C4-2B (cell line): ENCODE results near the gene ARF1.

ENCODE experiments used
- H3K27ac ChIP-seq: fragments of 450-650 bp; 2 replicates; pipeline ENCODE4 v1.5.1; 2017
- ZFX ChIP-seq: fragments of 450-650 bp; IDR thresholded peaks from 2 replicates; pipeline ENCODE4 v1.6.1; 2017
- TF ChIP-seq, protein P1 (sequence below): fragments of 450-650 bp; conservative IDR thresholded peaks from 2 replicates; pipeline ENCODE4 v1.5.1; 2017; ENCODE audit warnings: mild to moderate bottlenecking

The ARF1 gene

GRCh38 chr1:228081144-228081543 lies 1.4 kb upstream of the ARF1 start:
- H3K27ac ChIP-seq = peak overlapping the region; percentile 99
- no peak for TF ChIP-seq ZFX
- TF ChIP-seq, protein P1, sequence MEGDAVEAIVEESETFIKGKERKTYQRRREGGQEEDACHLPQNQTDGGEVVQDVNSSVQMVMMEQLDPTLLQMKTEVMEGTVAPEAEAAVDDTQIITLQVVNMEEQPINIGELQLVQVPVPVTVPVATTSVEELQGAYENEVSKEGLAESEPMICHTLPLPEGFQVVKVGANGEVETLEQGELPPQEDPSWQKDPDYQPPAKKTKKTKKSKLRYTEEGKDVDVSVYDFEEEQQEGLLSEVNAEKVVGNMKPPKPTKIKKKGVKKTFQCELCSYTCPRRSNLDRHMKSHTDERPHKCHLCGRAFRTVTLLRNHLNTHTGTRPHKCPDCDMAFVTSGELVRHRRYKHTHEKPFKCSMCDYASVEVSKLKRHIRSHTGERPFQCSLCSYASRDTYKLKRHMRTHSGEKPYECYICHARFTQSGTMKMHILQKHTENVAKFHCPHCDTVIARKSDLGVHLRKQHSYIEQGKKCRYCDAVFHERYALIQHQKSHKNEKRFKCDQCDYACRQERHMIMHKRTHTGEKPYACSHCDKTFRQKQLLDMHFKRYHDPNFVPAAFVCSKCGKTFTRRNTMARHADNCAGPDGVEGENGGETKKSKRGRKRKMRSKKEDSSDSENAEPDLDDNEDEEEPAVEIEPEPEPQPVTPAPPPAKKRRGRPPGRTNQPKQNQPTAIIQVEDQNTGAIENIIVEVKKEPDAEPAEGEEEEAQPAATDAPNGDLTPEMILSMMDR = no peak

DNA sequence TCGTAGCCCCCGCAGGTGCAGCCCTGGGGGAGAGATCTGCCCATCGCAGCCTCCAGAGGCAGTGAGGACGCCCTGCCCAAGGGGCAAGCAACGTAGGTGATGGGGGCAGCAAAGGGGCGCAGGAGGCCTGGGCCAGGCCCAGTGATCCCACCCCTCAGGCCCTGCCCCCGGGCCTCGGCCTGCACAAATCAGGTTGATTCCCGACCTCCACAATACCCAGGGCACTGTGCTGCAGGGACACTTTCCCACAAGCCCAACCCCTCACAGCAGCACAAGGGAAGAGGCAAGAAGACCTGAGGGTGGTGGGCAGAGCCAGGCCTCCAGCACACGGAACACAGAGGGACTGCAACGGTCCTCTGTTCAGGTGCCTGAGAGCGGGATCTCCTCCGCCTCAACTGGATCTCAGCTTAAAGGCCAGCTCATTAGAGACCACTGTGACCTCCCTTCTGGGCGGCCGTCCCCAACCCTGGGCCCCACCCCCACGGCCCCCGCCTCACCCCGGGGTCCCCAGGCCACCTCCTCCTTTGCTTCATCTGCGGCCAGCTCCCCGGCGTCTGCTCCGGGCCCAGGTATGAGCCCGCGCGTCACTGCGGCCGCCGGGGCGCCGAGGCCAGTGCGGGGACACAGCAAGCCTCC lies 812 bp upstream of the ARF1 start:
- H3K27ac ChIP-seq = peak overlapping the region; percentile 99
- TF ChIP-seq ZFX = peak; percentile 45; the same call in 1 of the 2 replicates
- TF ChIP-seq, protein P1 = no peak

DNA sequence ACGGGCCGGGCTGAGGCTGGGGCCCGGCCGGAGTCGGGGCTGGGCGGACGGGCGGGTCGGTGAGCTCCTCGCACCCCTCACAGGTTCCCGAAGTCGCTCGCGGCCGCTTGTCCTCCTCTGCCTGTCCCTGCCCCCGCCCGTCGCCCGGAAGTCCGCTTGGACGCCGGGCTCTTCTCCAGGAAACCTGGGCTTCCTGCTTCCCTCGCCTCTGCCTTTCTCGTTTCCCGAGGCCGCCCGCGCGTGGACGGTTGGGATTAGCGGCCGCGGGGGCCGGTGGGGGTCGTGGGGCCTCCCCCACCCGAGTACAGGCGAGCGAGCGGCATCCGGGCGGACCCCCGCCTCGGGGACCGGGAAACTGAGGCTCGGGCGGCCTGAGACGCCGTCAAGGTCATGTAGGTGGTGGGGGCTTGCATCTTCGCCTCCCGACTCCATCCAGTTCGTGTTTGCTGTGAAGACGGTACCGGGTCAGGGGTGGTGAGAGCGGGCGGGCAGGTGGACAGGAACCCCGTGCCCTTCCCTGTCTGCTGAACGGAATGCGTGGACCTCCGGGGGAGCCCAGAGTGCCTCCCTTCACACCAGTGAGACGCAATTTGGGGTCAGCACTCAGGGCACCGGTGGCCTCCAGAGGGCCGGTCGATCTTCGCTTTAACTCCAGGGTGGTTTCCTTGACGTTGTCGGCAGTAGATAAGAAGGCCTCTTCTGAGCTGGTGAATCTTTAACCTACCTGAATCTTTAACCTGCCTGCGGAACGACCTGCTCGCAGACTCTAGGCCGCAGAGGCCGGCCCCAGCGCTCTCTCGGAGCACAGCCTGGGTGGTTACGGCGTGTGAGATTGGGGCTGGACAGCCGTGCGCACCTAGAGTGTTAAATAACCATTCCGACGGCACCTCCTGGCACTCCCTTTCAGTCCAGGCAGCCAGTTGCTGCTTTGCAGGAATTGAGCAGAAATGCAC lies 686 bp downstream of the ARF1 start:
- TF ChIP-seq ZFX = peak; percentile 42
- TF ChIP-seq, protein P1 = no peak
- H3K27ac ChIP-seq = peak overlapping the region; percentile 99

DNA sequence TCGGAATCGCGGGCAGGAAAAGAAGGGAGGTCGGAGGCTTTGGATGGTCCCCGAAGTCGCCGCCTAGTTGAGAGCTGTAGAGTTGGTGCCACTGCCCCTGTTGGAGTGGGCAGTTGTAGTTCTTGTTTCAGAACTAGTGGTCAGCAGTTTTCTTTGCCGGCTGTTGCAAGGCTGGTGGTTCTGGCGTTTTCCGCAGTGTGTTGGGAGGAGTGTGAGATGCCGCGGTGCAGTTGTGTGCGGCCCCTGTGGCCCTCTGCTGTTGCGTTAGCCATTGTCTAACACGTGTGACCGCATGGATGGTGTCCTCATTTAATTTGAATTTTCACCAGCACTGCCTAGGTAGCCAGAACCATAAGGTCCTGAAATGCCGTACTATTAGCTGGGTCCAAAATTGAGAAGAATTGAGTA lies 1.4 kb downstream of the ARF1 start:
- peak overlapping the region; percentile 99 for H3K27ac ChIP-seq

GRCh38 chr1:228084325-228084724 lies 1.8 kb downstream of the ARF1 start:
- TF ChIP-seq, protein P1 = no peak
- TF ChIP-seq ZFX = no peak
- peak overlapping the region; percentile 99 for H3K27ac ChIP-seq

More for the DNA sequence above, 1.4 kb downstream of the ARF1 start:
- no peak for TF ChIP-seq ZFX
- TF ChIP-seq, protein P1 = no peak

GRCh38 chr1:228084797-228085196 lies 2.3 kb downstream of the ARF1 start:
- peak overlapping the region; percentile 99 for H3K27ac ChIP-seq

More at GRCh38 chr1:228084797-228085196, 2.3 kb downstream of the ARF1 start:
- no peak for TF ChIP-seq ZFX
- TF ChIP-seq, protein P1 = no peak
